ENCODE data around the gene DMXL1.

Gene DMXL1

DNA sequence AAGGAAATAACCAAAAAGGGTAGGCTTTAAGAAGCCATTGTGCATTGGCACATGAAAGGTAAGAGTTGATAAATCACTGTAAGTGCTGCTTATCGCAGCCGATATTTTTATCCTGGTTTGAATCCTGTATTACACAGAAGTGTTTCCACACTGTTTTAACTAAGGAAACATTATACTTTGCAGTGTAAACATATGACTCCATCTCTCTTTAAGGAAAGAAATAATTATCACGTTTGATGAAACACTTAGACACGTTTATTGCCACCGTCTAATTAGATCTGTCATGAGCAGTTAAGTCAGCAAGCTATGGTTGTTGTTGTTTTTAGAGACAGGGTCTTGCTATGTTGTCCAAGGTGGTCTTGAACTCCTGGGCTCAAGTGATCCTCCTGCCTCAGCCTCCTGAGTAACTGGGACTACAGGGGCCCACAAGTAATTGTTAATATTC lies 199.3 kb downstream of the DMXL1 start:
- DNase-seq = no peak

DNA sequence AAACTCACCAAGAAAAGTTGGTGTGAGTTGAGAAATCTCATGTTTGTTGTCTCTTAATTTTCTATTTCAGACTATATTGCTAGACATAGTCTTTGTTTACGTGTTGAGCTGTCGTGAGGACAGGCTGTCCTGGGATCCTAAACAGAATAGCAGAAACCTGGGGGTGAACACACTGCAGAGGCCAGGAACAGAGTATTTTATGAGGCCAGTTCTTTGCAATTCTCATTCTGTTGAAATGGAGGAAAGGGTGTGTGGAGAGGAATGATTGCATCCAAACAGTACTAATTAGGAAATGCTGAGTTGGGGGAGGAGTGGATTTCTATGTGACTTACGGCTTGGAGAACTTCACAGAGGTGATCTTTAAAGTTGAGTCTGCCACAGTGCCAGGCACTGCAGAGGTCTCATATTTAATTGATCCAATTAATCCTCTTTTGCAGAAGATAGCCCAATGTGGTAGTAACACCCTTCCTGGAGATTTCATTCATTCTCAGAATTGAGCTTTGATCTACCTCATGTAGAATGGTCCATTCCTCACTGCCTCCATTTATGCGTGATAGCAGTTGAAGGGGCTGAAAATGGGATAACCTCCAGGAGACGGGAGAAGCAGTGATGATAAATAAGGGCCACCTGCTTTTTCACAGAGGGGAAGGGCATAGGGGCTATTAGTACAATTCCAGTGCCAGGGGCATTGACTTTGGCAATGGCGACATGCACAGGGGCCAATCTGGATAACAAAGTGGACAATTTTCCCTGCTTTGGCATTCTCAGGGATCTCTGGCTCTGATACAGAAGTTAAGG lies 200.3 kb downstream of the DMXL1 start:
- DNase-seq = no peak

DNA sequence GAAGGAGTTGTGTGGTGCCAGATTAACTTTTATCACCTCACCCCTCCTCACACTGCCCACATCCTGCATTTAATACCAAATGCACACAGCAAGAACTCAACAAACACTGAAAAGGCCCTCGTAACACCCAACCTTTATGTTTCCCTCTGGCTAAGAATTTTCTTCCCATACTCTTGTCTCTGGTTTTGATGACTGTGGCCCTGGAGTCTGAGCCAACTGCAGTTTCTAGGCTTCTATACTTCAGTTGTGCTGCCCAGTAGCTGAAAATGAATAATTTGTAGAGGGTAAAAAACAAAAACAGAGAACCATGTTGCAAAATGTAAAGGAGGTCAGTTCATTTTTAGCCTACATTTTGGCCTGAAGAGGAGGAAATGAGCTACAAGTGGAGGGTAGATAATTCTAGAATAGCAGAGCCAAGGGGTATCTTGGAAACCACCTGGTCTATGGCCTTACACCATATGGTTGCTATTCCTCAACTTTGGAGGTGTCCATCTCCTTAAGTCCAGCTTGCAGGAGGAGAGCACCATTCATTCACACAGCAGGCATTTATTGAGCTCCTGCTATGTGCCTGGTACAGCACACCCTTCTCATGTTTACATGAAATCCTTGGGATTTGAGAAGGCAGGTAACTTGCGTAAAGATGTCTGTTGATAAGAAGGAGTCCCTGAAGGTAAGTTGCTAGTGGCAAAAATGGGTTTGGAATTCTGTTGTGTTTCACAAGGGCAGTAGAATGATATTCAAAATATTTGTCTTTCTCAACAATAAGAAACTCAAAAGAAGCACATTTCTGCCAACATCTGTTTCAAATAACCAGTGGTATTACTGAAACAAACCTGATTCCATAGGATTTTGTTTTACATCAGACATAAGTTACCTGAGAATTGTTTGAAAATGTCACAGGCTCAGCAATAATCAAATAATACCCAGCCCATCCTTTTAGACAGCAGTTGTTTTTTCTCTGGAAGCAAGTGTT lies 201.2 kb downstream of the DMXL1 start:
- DNase-seq = no peak

DNA sequence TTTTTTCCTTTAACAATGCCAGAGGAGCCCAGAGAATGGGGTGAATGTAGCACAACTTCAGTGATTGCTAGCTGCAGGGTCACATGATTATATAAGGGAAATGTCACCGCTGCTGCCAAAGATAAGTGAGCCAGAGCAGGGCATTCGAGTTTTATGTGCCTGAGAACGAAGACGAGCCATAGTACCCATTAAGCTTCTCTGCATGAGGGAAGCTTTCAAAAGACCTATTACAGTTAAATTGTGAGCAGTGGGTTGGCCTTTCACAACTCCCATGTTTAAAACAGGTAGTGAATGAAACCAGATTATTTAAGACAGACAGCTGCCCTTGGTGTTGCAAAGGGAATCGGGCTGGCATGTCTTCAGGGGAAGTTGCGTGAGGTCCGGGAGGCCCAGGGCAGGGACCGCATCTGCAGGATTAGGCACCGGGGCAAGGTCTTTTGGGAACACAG lies 202.5 kb downstream of the DMXL1 start:
- no peak for DNase-seq

GRCh38 chr5:119274030-119274766 lies 203.3 kb downstream of the DMXL1 start:
- DNase-seq = no peak

- DNase-seq = peak; percentile 79
Observed at GRCh38 chr5:119274767-119275130, 203.9 kb downstream of the DMXL1 start.

DNA sequence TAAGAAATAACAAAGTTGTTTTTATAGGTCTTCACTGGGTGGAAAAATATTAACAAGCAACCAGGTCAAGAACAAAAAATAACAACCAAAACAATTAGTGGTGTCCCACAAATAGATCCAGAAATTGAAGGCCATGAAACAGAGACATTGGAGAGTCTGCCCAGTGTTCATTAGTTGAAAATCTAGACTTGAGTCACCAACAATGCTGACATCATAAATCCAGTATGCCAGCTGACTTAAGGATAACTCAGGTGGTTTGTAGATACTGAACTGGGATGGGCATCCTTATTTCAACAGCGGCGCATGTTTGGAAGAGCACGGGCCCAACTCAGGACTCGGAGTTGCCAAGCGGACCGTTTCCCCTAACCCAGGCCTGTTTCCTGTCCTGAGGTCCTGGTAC lies 204.3 kb downstream of the DMXL1 start:
- peak; percentile 55 for DNase-seq

DNA sequence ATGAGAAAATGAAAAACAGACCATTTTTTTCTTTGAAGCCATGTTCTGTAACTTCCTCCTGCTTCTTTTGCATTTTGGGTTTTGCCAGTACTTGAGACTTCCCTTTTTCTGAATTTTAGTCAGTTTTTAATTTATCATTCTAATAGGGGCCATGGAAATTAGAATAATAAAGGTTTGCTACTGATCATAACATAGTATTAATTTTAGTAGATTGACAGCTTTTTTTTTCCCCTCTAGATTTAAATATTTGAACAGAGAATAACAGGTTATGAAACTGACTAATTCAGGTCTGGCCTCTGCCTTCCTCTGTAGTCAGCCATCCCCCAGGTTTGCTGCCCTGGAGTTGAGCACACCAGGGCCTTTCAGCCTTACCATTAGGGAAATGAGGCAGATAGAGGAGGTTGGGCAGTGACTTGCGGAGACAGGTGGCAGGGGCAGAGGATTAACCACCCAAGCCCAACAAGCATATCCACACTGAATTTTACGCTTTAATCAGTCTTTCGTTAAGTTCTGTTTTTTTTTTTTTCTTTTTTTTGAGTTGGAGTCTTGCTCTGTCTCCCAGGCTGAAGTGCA lies 204.8 kb downstream of the DMXL1 start:
- DNase-seq = no peak

GRCh38 chr5:119276978-119277377 lies 206.1 kb downstream of the DMXL1 start:
- no peak for DNase-seq

- no peak for DNase-seq
Observed at GRCh38 chr5:119279093-119279492, 208.2 kb downstream of the DMXL1 start.

DNA sequence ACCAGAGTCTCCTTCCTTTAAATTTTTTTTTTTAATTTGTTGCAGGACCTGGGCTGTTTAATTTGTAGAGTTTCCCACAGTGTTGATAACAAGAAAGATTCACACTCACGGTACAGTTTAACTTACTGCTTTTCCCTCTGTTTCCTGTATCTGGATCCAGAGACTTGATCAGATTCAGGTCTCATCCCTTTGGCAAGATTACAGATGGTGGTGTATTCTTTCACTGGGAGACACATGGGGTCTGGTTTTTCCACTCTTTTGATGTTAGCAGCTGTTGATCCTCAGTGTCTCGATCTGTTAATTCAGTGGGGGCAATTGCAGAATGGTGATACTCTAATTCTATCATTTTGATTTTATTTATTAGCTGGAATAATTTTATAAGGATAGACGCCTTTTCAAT lies 209.5 kb downstream of the DMXL1 start:
- DNase-seq = no peak

DNA sequence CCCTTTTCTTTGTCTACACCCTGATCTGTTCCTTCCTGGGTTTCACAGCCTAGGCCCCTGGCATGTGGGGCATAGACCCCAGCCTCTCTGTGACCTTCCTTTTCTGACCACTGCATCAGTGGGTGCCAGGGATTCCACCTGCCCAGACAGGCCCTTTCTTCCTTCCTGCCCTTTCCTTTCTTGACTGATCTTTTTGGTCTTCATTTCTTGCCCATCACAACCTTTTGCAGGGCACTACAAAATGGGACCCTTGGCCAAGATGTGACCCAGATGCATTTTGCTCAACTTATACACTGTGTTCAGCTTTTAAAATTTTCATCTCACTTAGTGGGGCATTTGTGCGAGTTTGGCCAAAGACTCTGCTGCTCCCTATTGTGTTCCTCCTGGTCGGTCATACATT lies 211.7 kb downstream of the DMXL1 start:
- no peak for DNase-seq

DNA sequence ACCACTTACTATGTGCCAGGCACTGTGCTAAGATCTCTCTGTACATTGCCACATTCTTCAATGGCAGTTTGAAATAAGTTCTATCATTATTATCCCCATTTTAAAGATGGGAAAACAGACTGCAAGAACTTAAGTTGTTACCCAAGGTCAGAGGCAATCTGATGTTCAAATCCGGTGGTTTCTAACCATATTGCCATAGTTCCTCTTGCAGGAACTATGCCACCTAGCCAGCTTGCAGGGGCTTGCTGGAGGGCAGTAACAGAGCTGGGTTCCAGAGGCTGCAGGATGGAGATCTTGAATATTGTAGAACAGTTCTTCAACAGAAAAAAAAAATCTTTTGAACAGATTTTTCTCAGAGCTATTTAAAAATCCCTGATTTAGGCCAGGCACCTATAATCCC lies 213.1 kb downstream of the DMXL1 start:
- DNase-seq = no peak

DNA sequence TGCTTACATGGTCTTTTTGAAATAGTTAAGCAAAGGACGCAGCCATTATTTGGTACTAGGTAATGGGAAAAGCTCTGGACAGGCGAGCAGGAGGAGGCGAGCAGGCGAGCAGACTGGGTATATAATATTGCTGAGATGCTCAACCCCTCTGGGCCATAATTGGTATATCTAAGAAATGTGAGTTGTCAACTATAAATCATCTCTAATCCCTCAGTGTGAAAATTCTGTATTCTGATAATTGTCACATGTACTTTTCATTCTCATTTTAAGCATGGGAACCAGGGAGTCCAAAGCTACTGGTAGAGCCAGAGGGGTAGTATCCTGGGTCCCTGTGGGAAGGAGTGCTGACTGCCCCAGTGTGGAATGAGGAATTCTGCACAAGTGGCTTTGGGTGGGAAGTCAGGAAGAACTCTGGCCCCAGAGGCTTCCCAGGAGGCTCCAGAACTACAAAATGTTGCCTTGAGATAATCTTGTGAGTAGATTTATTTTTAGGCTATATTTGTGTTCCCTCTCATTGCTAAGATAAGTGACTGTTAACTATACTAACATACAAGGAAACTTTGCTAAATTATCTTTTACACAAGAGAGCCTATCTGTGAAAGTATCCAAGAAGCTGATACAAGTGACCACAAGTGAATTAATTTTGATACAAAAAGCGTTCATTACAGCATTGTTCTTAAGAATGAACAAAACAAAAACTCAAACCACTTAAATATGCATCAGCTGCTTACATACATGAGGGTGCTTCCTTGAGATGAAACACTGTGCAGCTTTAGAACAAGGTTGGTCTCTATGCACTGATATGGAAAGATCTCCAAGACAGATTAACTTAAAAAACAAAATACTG lies 214.4 kb downstream of the DMXL1 start:
- DNase-seq = peak; percentile 73

- no peak for DNase-seq
Observed at GRCh38 chr5:119286511-119287488, 215.9 kb downstream of the DMXL1 start.

- DNase-seq = peak; percentile 48
Observed at GRCh38 chr5:119287547-119288111, 216.7 kb downstream of the DMXL1 start.

- no peak for DNase-seq
Observed at GRCh38 chr5:119288379-119289033, 217.6 kb downstream of the DMXL1 start.

DNA sequence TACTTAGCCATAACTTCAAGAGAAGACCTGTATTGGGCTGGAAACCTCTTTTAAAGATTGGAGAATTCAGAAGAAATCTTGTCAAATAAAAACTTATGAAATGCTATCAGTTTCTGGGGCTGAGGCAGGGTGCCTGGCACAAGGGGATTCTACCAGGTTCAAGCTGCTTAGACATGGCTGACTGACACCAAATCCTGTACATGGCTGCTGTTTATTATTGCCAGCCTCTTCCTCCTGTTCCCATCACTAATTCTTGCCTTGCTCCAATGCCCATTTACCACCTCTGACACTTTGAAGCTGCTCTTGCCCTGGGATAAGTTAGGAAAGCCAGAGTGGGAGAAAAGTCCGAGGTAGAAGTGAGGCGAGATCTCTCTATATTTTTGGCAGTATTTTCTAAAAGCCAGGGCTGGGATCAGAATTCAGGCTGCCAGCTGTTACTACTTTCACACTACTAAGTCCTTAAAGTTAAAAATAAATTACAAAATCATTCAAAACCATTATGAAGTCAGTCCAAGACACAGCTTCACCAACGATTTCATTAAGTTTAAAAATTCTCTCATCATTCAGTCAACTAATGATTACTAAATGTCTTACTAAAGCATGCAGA lies 218.7 kb downstream of the DMXL1 start:
- no peak for DNase-seq

DNA sequence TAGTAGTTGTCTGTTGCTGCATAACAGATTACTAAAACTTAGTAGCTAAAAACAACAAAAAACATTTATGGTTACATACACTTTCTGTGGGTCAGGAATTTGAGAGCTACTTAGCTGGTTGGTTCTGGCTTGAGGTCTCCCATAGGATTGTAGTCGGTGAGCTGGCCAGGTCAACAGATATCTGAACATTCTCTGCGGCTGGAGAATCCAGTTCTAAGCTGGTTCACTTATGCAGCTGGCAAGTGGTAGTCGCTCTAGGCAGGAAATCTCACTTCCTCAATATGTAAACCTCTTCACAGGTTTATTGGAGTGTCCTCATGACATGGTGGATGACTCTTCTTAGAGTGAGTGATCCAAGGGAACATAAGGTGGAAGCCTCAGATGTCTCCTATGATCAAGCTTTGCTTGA lies 219.3 kb downstream of the DMXL1 start:
- no peak for DNase-seq

Measured in fibroblast of skin of back (primary cell).